Measurements from ENCODE around the gene C11orf52.

DNA sequence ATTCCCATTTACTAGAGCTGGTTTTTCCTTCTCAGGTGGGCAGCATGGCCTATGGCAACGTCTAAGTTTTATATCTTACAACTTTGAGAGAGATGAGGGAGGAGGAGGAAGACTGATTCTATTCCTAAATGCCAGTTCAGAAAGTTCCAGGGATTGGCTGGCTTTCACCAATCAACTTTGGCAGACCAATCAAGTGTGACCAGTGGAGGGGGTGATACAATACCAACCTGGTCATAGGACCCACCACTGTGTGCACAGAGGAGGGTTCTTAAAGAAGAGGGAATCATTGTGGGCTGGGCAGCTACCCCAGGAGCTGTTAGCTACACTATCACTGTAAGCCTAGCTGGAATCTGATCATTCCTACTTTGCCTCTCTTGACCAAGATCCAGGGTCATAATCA is 26.5 kb downstream of the C11orf52 start:
- TF ChIP-seq ZNF133 (tag by site-specific recombination; IDR thresholded peaks at IDR 0.05) (no peak), WT1 (tag by site-specific recombination; IDR thresholded peaks at IDR 0.05) (no peak)
- TF ChIP-seq, protein P1, sequence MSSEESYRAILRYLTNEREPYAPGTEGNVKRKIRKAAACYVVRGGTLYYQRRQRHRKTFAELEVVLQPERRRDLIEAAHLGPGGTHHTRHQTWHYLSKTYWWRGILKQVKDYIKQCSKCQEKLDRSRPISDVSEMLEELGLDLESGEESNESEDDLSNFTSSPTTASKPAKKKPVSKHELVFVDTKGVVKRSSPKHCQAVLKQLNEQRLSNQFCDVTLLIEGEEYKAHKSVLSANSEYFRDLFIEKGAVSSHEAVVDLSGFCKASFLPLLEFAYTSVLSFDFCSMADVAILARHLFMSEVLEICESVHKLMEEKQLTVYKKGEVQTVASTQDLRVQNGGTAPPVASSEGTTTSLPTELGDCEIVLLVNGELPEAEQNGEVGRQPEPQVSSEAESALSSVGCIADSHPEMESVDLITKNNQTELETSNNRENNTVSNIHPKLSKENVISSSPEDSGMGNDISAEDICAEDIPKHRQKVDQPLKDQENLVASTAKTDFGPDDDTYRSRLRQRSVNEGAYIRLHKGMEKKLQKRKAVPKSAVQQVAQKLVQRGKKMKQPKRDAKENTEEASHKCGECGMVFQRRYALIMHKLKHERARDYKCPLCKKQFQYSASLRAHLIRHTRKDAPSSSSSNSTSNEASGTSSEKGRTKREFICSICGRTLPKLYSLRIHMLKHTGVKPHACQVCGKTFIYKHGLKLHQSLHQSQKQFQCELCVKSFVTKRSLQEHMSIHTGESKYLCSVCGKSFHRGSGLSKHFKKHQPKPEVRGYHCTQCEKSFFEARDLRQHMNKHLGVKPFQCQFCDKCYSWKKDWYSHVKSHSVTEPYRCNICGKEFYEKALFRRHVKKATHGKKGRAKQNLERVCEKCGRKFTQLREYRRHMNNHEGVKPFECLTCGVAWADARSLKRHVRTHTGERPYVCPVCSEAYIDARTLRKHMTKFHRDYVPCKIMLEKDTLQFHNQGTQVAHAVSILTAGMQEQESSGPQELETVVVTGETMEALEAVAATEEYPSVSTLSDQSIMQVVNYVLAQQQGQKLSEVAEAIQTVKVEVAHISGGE (tag by site-specific recombination; conservative IDR thresholded peaks at IDR 0.05; ENCODE audit: low read depth): no peak

All from HEK293 (cell line).